ENCODE results near the gene OR10P1. TPM values are rescaled to one million over a fixed set of nuclear protein-coding genes. Genes with fewer than 3 reads are reported as not detected.

Gene OR10P1
- polyA plus RNA-seq, 4 donors, result not detected

GRCh38 chr12:55683676-55684075 is 47.0 kb downstream of the OR10P1 start:
- peak overlapping the region in 2 of 3 donors; percentile 50 to 57 for H3K4me3 ChIP-seq (ENCODE audit: low read depth in 1 of 3, low read length in 3 of 3)
- peaks cover 0 to 15% (median 0%) of the 10 kb centered on the region in 3 donors for H3K4me1 ChIP-seq (ENCODE audit: control insufficient read depth in 3 of 3, insufficient read depth in 2 of 3, low read depth in 1 of 3, low read length in 2 of 3)
- FAIRE-seq (no peak), DNase-seq (no peak)
- WGBS, 3 donors, result 88 to 93% (median 92%) methylated on average over 7 of the region's 7 CpGs
- peaks cover 0 to 36% (median 0%) of the 10 kb centered on the region in 3 donors for H3K36me3 ChIP-seq (ENCODE audit: control insufficient read depth in 3 of 3, insufficient read depth in 2 of 3, low read depth in 1 of 3, low read length in 3 of 3)
- H3K27ac ChIP-seq (ENCODE audit: low read depth in 1 of 3, low read length in 2 of 3), result no peak overlapping the region
- H3K27me3 ChIP-seq (ENCODE audit: control insufficient read depth in 3 of 3, insufficient read depth in 3 of 3, low read length in 3 of 3), result peaks cover 0 to 3% (median 0%) of the 10 kb centered on the region in 3 donors
- H3K9me3 ChIP-seq (ENCODE audit: control insufficient read depth in 2 of 2, insufficient read depth in 1 of 2, low read depth in 1 of 2, low read length in 1 of 2), result no peaks in the 10 kb centered on the region

- Histone ChIP-seq H3K27ac (ENCODE audit: low read depth in 1 of 3, low read length in 2 of 3) (no peak overlapping the region), H3K36me3 (ENCODE audit: control insufficient read depth in 3 of 3, insufficient read depth in 2 of 3, low read depth in 1 of 3, low read length in 3 of 3) (peaks cover 0 to 41% (median 0%) of the 10 kb centered on the region in 3 donors), H3K4me1 (ENCODE audit: control insufficient read depth in 3 of 3, insufficient read depth in 2 of 3, low read depth in 1 of 3, low read length in 2 of 3) (peaks cover 0 to 15% (median 0%) of the 10 kb centered on the region in 3 donors), H3K4me3 (ENCODE audit: low read depth in 1 of 3, low read length in 3 of 3) (no peak overlapping the region), H3K9me3 (ENCODE audit: control insufficient read depth in 2 of 2, insufficient read depth in 1 of 2, low read depth in 1 of 2, low read length in 1 of 2) (no peaks in the 10 kb centered on the region), H3K27me3 (ENCODE audit: control insufficient read depth in 3 of 3, insufficient read depth in 3 of 3, low read length in 3 of 3) (peaks cover 0 to 3% (median 0%) of the 10 kb centered on the region in 3 donors)
- FAIRE-seq, result no peak
- 93 to 97% (median 94%) methylated on average over 11 to 20 of the region's 20 CpGs for WGBS, 3 donors
- DNase-seq, result no peak
Measured at GRCh38 chr12:55684761-55685370, 48.2 kb downstream of the OR10P1 start.

- DNase-seq (no peak), FAIRE-seq (no peak)
- peaks cover 0 to 41% (median 0%) of the 10 kb centered on the region in 3 donors for H3K36me3 ChIP-seq (ENCODE audit: control insufficient read depth in 3 of 3, insufficient read depth in 2 of 3, low read depth in 1 of 3, low read length in 3 of 3)
- 80 to 86% (median 84%) methylated on average over 5 of the region's 5 CpGs for WGBS, 3 donors
- H3K27ac ChIP-seq (ENCODE audit: low read depth in 1 of 3, low read length in 2 of 3), result no peak overlapping the region
- no peak overlapping the region for H3K4me3 ChIP-seq (ENCODE audit: low read depth in 1 of 3, low read length in 3 of 3)
- peaks cover 0 to 14% (median 0%) of the 10 kb centered on the region in 3 donors for H3K4me1 ChIP-seq (ENCODE audit: control insufficient read depth in 3 of 3, insufficient read depth in 2 of 3, low read depth in 1 of 3, low read length in 2 of 3)
- peaks cover 0 to 3% (median 0%) of the 10 kb centered on the region in 3 donors for H3K27me3 ChIP-seq (ENCODE audit: control insufficient read depth in 3 of 3, insufficient read depth in 3 of 3, low read length in 3 of 3)
- no peaks in the 10 kb centered on the region for H3K9me3 ChIP-seq (ENCODE audit: control insufficient read depth in 2 of 2, insufficient read depth in 1 of 2, low read depth in 1 of 2, low read length in 1 of 2)
Measured at GRCh38 chr12:55685671-55686070, 49.0 kb downstream of the OR10P1 start.

- FAIRE-seq (no peak), DNase-seq (no peak)
- peaks cover 0 to 3% (median 0%) of the 10 kb centered on the region in 3 donors for H3K27me3 ChIP-seq (ENCODE audit: control insufficient read depth in 3 of 3, insufficient read depth in 3 of 3, low read length in 3 of 3)
- 89 to 93% (median 89%) methylated on average over 9 of the region's 9 CpGs for WGBS, 3 donors
- no peak overlapping the region for H3K4me3 ChIP-seq (ENCODE audit: low read depth in 1 of 3, low read length in 3 of 3)
- no peaks in the 10 kb centered on the region for H3K9me3 ChIP-seq (ENCODE audit: control insufficient read depth in 2 of 2, insufficient read depth in 1 of 2, low read depth in 1 of 2, low read length in 1 of 2)
- peaks cover 0 to 9% (median 0%) of the 10 kb centered on the region in 3 donors for H3K4me1 ChIP-seq (ENCODE audit: control insufficient read depth in 3 of 3, insufficient read depth in 2 of 3, low read depth in 1 of 3, low read length in 2 of 3)
- no peak overlapping the region for H3K27ac ChIP-seq (ENCODE audit: low read depth in 1 of 3, low read length in 2 of 3)
- peaks cover 0 to 41% (median 0%) of the 10 kb centered on the region in 3 donors for H3K36me3 ChIP-seq (ENCODE audit: control insufficient read depth in 3 of 3, insufficient read depth in 2 of 3, low read depth in 1 of 3, low read length in 3 of 3)
Measured at GRCh38 chr12:55686366-55687010, 49.8 kb downstream of the OR10P1 start.

Other genes starting within 250 kb of the OR10P1 start
- gene OR6C65, start 236.4 kb upstream of the OR10P1 start, polyA plus RNA-seq, result not detected
- not detected for gene OR6C76, start 210.6 kb upstream of the OR10P1 start, polyA plus RNA-seq
- not detected for gene OR6C2, start 192.8 kb upstream of the OR10P1 start, polyA plus RNA-seq
- gene OR6C70, start 166.8 kb upstream of the OR10P1 start, polyA plus RNA-seq, result not detected
- gene OR6C68, start 144.5 kb upstream of the OR10P1 start, polyA plus RNA-seq, result not detected
- not detected for gene OR6C4, start 87.3 kb upstream of the OR10P1 start, polyA plus RNA-seq
- gene OR2AP1, start 64.4 kb upstream of the OR10P1 start, polyA plus RNA-seq, result not detected
- gene ITGA7, start 71.0 kb downstream of the OR10P1 start, polyA plus RNA-seq, result 10 to 100 TPM in 3 of 4 donors, 1 to 10 TPM in 1; 6.3 to 81.6 (median 29.6) TPM
- gene BLOC1S1, start 79.2 kb downstream of the OR10P1 start, polyA plus RNA-seq, result 100 to 1,000 TPM; 177 to 688 (median 434) TPM
- 10 to 100 TPM; 19.2 to 79.8 (median 56.5) TPM for gene RDH5, start 83.5 kb downstream of the OR10P1 start, polyA plus RNA-seq
- 1,000 to 10,000 TPM in 1 of 4 donors, 100 to 1,000 TPM in 3; 561 to 1,127 (median 702) TPM for gene CD63, start 92.1 kb downstream of the OR10P1 start, polyA plus RNA-seq
- gene GDF11, start 106.2 kb downstream of the OR10P1 start, polyA plus RNA-seq, result 1 to 10 TPM in 3 of 4 donors, under 1 TPM in 1; 0.22 to 4.2 (median 2.5) TPM
- gene SARNP, start 180.8 kb downstream of the OR10P1 start, polyA plus RNA-seq, result 10 to 100 TPM; 62.8 to 89.8 (median 75.3) TPM
- 10 to 100 TPM; 27.1 to 50.4 (median 33.3) TPM for gene ORMDL2, start 181.1 kb downstream of the OR10P1 start, polyA plus RNA-seq
- 10 to 100 TPM; 12.7 to 31.5 (median 19.2) TPM for gene DNAJC14, start 192.7 kb downstream of the OR10P1 start, polyA plus RNA-seq
- 1 to 10 TPM in 2 of 4 donors, under 1 TPM in 1, not detected in 1; 0.54 to 4.1 (median 1.3) TPM for gene MMP19, start 206.0 kb downstream of the OR10P1 start, polyA plus RNA-seq

Measured in small intestine (tissue), 7 donors.